Loucy (cell line): Measurements from ENCODE around the gene ZNF268.

Source experiments
- EZH2phosphoT487 ChIP-seq: fragments of 200-600 bp; IDR thresholded peaks from 2 replicates; pipeline ENCODE4 v1.6.1; 2018; ENCODE audit warnings: antibody characterized with exemption, mild to moderate bottlenecking, moderate library complexity, borderline replicate concordance
- TF ChIP-seq, protein P1 (sequence below): fragments of 200-600 bp; sonication (generic); conservative IDR thresholded peaks from 2 replicates; pipeline ENCODE4 v1.5.1; 2014; ENCODE audit warnings: mild to moderate bottlenecking, antibody characterized with exemption, low read length

DNA sequence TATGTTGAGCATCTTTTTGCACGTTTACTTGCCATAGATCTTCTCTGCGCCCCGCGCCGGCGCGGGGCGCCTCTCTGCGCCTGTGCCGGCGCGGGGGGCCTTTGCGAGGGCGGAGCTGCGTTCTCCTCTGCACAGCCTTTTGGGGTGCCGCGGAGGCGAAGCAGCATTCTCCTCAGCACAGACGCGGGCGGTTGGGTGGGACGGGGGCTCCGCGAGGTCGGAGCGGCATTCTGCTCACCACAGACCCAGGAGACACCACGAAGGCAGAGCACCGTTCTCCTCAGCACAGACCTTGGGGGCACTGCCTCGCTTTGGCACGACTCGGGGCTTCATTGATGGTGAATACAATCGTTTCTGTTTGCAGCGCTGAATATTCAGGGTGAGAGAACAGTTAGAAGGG, 82.9 kb downstream of the ZNF268 start:
- TF ChIP-seq, protein P1, sequence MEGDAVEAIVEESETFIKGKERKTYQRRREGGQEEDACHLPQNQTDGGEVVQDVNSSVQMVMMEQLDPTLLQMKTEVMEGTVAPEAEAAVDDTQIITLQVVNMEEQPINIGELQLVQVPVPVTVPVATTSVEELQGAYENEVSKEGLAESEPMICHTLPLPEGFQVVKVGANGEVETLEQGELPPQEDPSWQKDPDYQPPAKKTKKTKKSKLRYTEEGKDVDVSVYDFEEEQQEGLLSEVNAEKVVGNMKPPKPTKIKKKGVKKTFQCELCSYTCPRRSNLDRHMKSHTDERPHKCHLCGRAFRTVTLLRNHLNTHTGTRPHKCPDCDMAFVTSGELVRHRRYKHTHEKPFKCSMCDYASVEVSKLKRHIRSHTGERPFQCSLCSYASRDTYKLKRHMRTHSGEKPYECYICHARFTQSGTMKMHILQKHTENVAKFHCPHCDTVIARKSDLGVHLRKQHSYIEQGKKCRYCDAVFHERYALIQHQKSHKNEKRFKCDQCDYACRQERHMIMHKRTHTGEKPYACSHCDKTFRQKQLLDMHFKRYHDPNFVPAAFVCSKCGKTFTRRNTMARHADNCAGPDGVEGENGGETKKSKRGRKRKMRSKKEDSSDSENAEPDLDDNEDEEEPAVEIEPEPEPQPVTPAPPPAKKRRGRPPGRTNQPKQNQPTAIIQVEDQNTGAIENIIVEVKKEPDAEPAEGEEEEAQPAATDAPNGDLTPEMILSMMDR: no peak
- TF ChIP-seq EZH2phosphoT487: no peak
